Suprapubic skin (tissue), 4 donors: ENCODE data around the gene KIAA1755. TPM values are rescaled to one million over a fixed set of nuclear protein-coding genes. Genes with fewer than 3 reads are reported as not detected.
"Not testable (repeated sequence)": the region's sequence is repeated elsewhere in the genome, so short reads cannot be mapped to it uniquely, and the experiment has no call there.

Experiments
- DNase-seq, 2 donors: peaks; one replicate each; pipeline ENCODE4 v3.0.0-alpha.2; 2019; ENCODE audit warnings: low spot score in 2 of 2
- H3K27ac ChIP-seq: fragments of 200-600 bp; sonication (generic); one replicate; pipeline ENCODE4 v1.5.1; 2019
- H3K27me3 ChIP-seq: fragments of 200-600 bp; sonication (generic); one replicate; pipeline ENCODE4 v1.5.1; 2019
- H3K36me3 ChIP-seq: fragments of 200-600 bp; sonication (generic); one replicate; pipeline ENCODE4 v1.5.1; 2019
- H3K4me1 ChIP-seq: fragments of 200-600 bp; sonication (generic); one replicate; pipeline ENCODE4 v1.5.1; 2019
- H3K4me3 ChIP-seq: fragments of 200-600 bp; sonication (generic); one replicate; pipeline ENCODE4 v1.5.1; 2019; ENCODE audit warnings: mild to moderate bottlenecking
- H3K9me3 ChIP-seq: fragments of 200-600 bp; sonication (generic); one replicate; pipeline ENCODE4 v1.5.1; 2019
- CTCF ChIP-seq, 2 donors: fragments of 200-600 bp in 1 of 2; fragments of 450-650 bp in 1 of 2; sonication (generic) in 1 of 2; IDR thresholded peaks; one replicate each; pipeline ENCODE4 v1.5.1; 2016 to 2019; ENCODE audit warnings: antibody characterized with exemption in 2 of 2, mild to moderate bottlenecking in 1 of 2, moderate library complexity in 1 of 2
- EP300 ChIP-seq: sonication (generic); formaldehyde crosslinking; IDR thresholded peaks from one replicate; pipeline ENCODE4 v1.6.1; 2017; ENCODE audit warnings: antibody characterized with exemption
- POLR2A ChIP-seq, 2 donors: fragments of 450-650 bp; IDR thresholded peaks; one replicate each; pipeline ENCODE4 v1.6.1; 2017; ENCODE audit warnings: antibody characterized with exemption in 2 of 2, mild to moderate bottlenecking in 2 of 2, moderate library complexity in 2 of 2
- POLR2AphosphoS5 ChIP-seq, 3 donors: sonication (generic); formaldehyde crosslinking; IDR thresholded peaks; one replicate each; pipeline ENCODE4 v1.6.1; 2017; ENCODE audit warnings: antibody characterized with exemption in 3 of 3
- WGBS: methylation state at CpG from one replicate; pipeline ENCODE4 v1.1.5; 2018; 5-methylcytosine and 5-hydroxymethylcytosine counted together
- total RNA-seq, 4 donors: library from RNA; depleted of rRNA; stranded (reverse); fragments of >200 nt; gene quantifications; one replicate each; pipeline ENCODE4 v1.1.0, GENCODE V29; 2016

Gene KIAA1755
- total RNA-seq, 4 donors from 2014 or later: 1.2 to 3.3 (median 2.0) TPM; not detected in 1

GRCh38 chr20:38290829-38291814, 30.6 kb upstream of the KIAA1755 start:
- WGBS: 64% methylated on average over 20 of the region's 21 CpGs
- H3K36me3 ChIP-seq: no peaks in the 10 kb centered on the region
- no peaks in the 10 kb centered on the region for H3K9me3 ChIP-seq
- H3K4me1 ChIP-seq: no peaks in the 10 kb centered on the region
- DNase-seq: no peak
- no peak overlapping the region for H3K4me3 ChIP-seq
- TF ChIP-seq POLR2AphosphoS5 (IDR thresholded peaks at IDR 0.05) (no peak), CTCF (IDR thresholded peaks at IDR 0.05) (no peak), EP300 (no peak), POLR2A (IDR thresholded peaks at IDR 0.05) (no peak)
- H3K27ac ChIP-seq: no peak overlapping the region
- no peaks in the 10 kb centered on the region for H3K27me3 ChIP-seq

DNA sequence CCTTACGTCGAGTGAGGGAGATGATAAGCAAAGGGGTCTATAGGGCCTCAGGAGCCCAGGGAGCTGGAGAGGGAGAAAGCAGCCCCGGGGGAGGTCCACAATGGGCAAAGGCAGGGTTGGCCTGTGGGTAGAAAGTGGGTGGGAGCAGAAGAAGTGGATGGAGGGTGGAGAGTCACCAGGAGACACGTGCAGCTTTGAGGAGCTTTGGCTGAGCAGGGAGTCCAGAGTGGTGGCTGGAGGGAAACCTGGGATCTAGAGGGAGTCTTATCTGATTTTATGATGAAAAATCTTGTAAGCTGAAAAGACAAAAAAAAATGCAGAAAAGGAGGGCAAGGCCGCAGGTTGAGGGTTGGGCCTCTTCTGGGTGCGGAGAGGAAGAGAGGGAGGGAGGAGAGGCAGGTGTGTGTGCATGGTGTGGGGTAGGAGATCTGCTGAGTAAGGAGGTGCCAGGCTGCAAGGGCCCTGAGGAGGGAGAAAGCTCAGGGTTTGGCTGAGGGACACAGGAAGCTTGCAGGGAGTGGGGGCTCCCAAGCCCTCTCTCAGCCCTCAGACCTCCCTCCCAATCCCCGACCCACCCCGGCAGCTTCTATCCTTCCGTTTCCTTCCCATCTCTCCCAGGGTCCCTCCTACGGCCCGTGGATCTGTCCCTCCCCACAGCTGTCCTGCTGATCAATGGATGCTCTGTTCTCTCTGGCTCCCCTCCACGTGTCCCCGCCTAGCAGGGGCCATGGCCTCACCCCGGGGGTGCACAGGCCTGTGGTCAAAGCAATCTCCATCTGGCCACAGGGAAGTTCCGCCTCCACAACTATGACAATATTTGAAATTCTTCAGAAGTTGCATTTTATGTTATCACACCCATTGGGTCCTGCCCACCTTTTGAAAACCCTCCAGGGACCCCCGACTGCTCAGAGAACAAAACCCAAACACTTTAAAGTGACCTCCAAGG, 26.3 kb upstream of the KIAA1755 start:
- WGBS: 44% methylated on average over 16 of the region's 16 CpGs
- TF ChIP-seq POLR2A (IDR thresholded peaks at IDR 0.05): no peak
- TF ChIP-seq EP300: no peak
- Histone ChIP-seq H3K4me1 (no peaks in the 10 kb centered on the region), H3K27ac (no peak overlapping the region), H3K4me3 (no peak overlapping the region), H3K36me3 (no peaks in the 10 kb centered on the region), H3K9me3 (no peaks in the 10 kb centered on the region), H3K27me3 (no peaks in the 10 kb centered on the region)
- no peak for DNase-seq

- 90% methylated on average over 3 of the region's 5 CpGs for WGBS
- peak in 1 of 2 donors; percentile 40 for DNase-seq
- H3K4me1 ChIP-seq: no peaks in the 10 kb centered on the region
Observed at GRCh38 chr20:38284893-38285444, 24.4 kb upstream of the KIAA1755 start.

GRCh38 chr20:38284066-38284650, 23.6 kb upstream of the KIAA1755 start:
- DNase-seq: peak in 1 of 2 donors; percentile 43
- not testable (repeated sequence) for H3K4me3 ChIP-seq, H3K27ac ChIP-seq, H3K9me3 ChIP-seq, H3K27me3 ChIP-seq, H3K4me1 ChIP-seq, H3K36me3 ChIP-seq
- WGBS: 91% methylated on average over 7 of the region's 7 CpGs

More at GRCh38 chr20:38284893-38285444, 24.4 kb upstream of the KIAA1755 start:
- H3K4me3 ChIP-seq: no peak overlapping the region
- no peak overlapping the region for H3K27ac ChIP-seq
- TF ChIP-seq CTCF (IDR thresholded peaks at IDR 0.05): no peak
- TF ChIP-seq EP300: no peak
- no peak for TF ChIP-seq POLR2AphosphoS5 (IDR thresholded peaks at IDR 0.05)
- TF ChIP-seq POLR2A (IDR thresholded peaks at IDR 0.05): no peak
- H3K36me3 ChIP-seq: no peaks in the 10 kb centered on the region
- H3K27me3 ChIP-seq: no peaks in the 10 kb centered on the region
- no peaks in the 10 kb centered on the region for H3K9me3 ChIP-seq

GRCh38 chr20:38283236-38283635, 22.7 kb upstream of the KIAA1755 start:
- no peaks in the 10 kb centered on the region for H3K9me3 ChIP-seq
- TF ChIP-seq CTCF (IDR thresholded peaks at IDR 0.05) (no peak), POLR2AphosphoS5 (IDR thresholded peaks at IDR 0.05) (no peak), EP300 (no peak), POLR2A (IDR thresholded peaks at IDR 0.05) (no peak)
- peak in 1 of 2 donors; percentile 41 for DNase-seq
- H3K36me3 ChIP-seq: no peaks in the 10 kb centered on the region
- no peak overlapping the region for H3K4me3 ChIP-seq
- H3K4me1 ChIP-seq: no peaks in the 10 kb centered on the region
- no peak overlapping the region for H3K27ac ChIP-seq
- 95% methylated on average over 2 of the region's 2 CpGs for WGBS
- no peaks in the 10 kb centered on the region for H3K27me3 ChIP-seq

DNA sequence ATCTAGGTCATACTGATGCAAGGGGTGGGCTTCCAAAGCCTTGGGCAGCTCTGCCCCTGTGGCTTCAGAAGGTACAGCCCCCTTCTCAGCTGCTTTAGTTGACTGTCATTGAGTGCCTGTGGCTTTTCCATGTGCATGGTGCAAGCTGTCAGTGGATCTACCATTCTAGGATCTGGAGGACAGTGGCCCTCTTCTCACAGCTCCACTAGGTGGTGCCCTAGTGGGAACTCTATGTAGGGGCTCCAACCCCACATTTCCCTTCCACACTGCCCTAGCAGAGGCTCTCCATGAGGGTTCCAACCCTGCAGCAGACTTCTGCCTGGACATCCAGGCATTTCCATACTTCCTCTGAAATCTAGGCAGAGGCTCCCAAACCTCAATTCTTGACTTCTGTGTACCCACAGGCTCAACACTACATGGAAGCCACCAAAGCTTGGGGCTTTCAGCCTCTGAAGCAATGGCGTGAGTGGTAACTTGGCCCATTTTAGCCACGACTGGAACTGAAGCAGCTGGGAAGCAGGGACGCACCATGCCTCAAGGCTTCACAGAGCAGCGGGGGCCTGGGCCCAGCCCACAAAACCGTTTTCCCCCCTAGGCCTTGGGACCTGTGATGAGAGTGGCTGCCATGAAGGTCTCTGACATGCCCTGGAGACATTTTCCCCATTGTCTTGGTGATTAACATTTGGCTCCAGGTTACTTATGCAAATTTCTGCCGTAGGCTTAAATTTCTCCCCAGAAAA, 20.8 kb upstream of the KIAA1755 start:
- not testable (repeated sequence) for H3K9me3 ChIP-seq, H3K4me3 ChIP-seq, H3K36me3 ChIP-seq, H3K27me3 ChIP-seq, H3K4me1 ChIP-seq, H3K27ac ChIP-seq
- DNase-seq: peak in 1 of 2 donors; percentile 48
- 73% methylated on average over 2 of the region's 6 CpGs for WGBS
